ENCODE results near the gene CNTNAP5.

GRCh38 chr2:124131276-124131675, 106.2 kb downstream of the CNTNAP5 start:
- no peak for TF ChIP-seq FOS (IDR thresholded peaks at IDR 0.05; ENCODE audit: low read depth, low read length)
- TF ChIP-seq RCOR1 (IDR thresholded peaks at IDR 0.05; ENCODE audit: insufficient replicate concordance, low read length): no peak
- TF ChIP-seq ELK1 (IDR thresholded peaks at IDR 0.05; ENCODE audit: borderline replicate concordance, low read depth, low read length): no peak
- TF ChIP-seq RFX5 (IDR thresholded peaks at IDR 0.05; ENCODE audit: low read depth, low read length): no peak
- no peak for TF ChIP-seq CTCF (conservative IDR thresholded peaks at IDR 0.05; ENCODE audit: low read depth, low read length)
- no peak for TF ChIP-seq RAD21 (IDR thresholded peaks at IDR 0.05; ENCODE audit: low read length)
- no peak for TF ChIP-seq NFE2L2 (IDR thresholded peaks at IDR 0.05; ENCODE audit: low read depth, low read length)
- no peak for TF ChIP-seq CEBPB (IDR thresholded peaks at IDR 0.05; ENCODE audit: low read depth, low read length)
- TF ChIP-seq MXI1 (IDR thresholded peaks at IDR 0.05; ENCODE audit: borderline replicate concordance, low read depth, low read length): no peak

Data from IMR-90 (cell line).